Activated gamma-delta T cell treated with Interleukin-2 at 50 U/mL for 16 hours (primary cell): ENCODE data around the gene OR7G2.
"Not testable (repeated sequence)": the region's sequence is repeated elsewhere in the genome, so short reads cannot be mapped to it uniquely, and the experiment has no call there.

ENCODE experiments used
- DNase-seq: peaks from one replicate; pipeline ENCODE4 v3.0.0-alpha.2; 2020

OR7G2 gene

GRCh38 chr19:9071720-9072119, 35.6 kb downstream of the OR7G2 start:
- DNase-seq: not testable (repeated sequence)

GRCh38 chr19:9070066-9070465, 37.2 kb downstream of the OR7G2 start:
- no peak for DNase-seq

- DNase-seq: no peak
Observed at GRCh38 chr19:9065457-9066014, 41.7 kb downstream of the OR7G2 start.

- no peak for DNase-seq
Observed at GRCh38 chr19:9061879-9062278, 45.4 kb downstream of the OR7G2 start.

GRCh38 chr19:9060564-9061340, 46.5 kb downstream of the OR7G2 start:
- no peak for DNase-seq

- no peak for DNase-seq
Observed at GRCh38 chr19:9058905-9059667, 48.2 kb downstream of the OR7G2 start.

GRCh38 chr19:9057505-9058258, 49.6 kb downstream of the OR7G2 start:
- DNase-seq: no peak

- not testable (repeated sequence) for DNase-seq
Observed at GRCh38 chr19:9056131-9056530, 51.1 kb downstream of the OR7G2 start.

GRCh38 chr19:9054765-9055164, 52.5 kb downstream of the OR7G2 start:
- no peak for DNase-seq

GRCh38 chr19:9054207-9054606, 53.1 kb downstream of the OR7G2 start:
- no peak for DNase-seq

- DNase-seq: not testable (repeated sequence)
Observed at GRCh38 chr19:9053674-9054073, 53.6 kb downstream of the OR7G2 start.

- no peak for DNase-seq
Observed at GRCh38 chr19:9052894-9053293, 54.4 kb downstream of the OR7G2 start.
